Stimulated activated CD8-positive, alpha-beta memory T cell treated with anti-CD3 and anti-CD28 coated beads, Interleukin-7, amount 100 ng/mL, for 48 hours (primary cell): Measurements from ENCODE around the gene SEC31B.

ENCODE experiments used
- DNase-seq, 2 donors: peaks; one replicate each; pipeline ENCODE4 v3.0.0-alpha.2; 2020; ENCODE audit warnings: low read depth in 1 of 2; ENCODE audit errors: extremely low read depth in 1 of 2

The SEC31B gene

DNA sequence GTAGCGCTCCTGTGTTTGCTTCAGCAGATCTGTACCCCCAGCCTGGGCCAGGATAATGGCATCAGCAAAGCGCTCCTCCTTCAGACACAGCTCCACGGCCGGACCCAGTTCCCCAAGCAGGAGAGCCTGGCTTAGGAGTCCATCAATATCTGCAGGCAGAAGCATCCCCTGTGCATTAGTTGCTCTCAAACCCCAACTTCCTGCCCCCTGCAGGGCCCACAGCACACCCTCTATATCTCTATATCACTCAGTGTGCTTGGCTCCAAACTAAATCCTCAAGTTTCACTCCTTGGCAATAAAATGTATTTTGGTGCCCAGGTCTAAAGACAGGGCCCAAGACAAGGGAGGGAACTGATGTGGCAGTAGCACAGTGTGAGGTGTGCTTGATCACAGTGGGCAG, 21.6 kb downstream of the SEC31B start:
- DNase-seq = no peak

DNA sequence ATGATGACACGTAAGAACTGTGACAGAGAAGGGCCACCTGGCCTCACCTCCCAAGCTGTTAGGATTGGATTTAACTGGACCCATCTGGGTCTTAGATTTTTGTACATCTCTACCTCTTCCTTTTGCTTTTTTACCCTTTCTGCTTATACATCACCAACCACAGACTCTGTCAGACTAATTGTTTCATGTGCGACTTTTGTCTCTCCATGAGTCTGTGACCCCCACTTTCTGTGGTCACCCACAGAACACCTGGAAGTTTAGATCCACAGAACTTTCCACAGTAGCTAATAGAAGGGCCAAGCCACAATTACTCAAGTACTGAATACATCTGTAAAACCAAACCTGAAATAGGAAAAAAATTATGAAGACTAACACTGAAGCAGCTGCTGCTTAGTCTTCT, 23.1 kb downstream of the SEC31B start:
- no peak for DNase-seq

DNA sequence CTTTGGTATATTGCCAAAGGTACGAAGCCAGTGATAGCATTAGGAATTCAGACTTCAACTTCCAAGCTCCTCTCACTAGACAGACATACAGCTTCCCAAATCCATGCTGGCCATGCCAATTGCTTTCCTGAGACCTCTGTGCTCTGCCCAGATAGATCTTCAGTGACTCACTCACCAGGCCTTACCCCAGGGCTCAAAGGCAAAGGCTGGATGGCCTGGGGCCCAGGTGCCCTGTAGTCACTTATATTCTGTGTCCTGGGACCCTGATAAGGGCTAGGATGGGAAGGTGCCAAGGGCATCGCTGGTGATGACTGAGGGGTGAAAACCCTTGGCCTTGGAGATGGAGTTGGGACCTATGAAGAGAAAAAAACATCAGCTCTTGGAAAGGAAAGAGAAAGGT, 29.1 kb downstream of the SEC31B start:
- no peak for DNase-seq

DNA sequence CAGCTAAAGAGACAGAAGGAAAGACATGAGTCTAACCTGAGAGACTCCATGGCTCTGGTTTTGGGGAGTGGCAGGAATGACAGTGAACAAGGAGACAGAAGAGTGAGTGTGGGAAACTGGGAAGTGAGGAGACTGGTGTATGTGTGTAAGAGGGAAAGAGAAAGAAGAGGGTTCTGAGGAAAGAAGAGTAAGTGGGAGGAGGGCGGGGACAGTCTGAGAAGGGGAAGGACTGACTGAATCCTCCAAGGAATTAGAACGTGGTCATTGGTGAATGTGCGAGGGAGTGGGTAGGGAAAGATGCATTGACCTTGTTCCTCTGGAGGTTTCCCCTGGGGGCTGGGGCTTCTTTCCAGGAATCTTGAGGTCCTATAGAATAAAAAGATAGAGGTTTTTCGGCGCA, 30.3 kb downstream of the SEC31B start:
- no peak for DNase-seq

GRCh38 chr10:100487529-100487928, 32.1 kb downstream of the SEC31B start:
- no peak for DNase-seq

DNA sequence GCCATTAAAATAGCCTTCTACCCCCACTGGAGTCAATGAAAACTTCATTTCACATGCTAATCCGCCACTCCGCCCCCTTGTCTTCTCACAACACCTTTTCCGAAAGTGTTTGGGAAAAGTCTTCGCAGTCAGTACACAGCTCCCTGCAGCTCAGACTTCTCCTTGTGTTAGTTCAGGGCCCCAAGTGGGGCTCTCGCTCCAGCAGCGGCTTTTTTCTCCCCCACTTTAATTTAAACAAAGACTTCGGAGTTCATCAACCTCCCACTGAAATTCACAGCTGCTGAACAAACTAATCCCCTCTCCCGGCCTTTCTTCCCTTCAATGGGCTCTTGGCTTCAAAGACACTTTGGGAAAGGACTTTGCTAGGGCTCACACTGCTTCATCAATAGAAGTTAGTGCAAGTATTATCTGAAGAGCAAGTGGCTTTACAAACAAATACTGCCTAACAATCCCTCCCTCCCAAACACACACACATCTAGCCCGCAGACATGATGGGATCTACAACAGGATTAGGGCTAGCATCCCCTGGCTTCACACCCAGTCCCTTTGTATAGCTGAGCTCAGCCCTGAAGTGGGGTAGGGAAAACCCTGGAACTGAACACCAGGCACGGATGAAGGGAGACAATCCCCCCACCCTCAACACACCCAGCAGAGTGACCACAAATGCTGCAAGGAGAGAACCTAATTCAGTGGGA, 33.7 kb downstream of the SEC31B start:
- DNase-seq = no peak

DNA sequence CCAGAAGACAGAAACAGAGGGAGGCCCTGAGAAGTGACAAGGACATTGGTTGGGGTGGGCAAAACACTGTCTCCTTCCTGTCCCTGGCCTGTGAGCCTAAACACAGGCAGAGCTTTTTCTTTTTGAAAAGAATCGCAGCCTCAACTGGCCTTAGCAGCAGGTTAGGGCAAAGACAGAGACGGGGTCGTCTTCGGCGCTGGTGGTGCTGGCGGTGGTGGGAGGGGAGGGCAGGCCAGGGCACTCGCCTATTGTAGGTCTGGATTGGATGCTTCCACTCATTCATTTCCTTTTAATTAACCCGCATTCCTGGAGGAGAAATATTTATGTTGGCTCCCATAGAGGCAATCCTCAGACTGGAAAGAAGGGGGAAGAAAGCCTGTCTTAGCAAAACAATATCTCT, 34.3 kb downstream of the SEC31B start:
- DNase-seq = no peak

DNA sequence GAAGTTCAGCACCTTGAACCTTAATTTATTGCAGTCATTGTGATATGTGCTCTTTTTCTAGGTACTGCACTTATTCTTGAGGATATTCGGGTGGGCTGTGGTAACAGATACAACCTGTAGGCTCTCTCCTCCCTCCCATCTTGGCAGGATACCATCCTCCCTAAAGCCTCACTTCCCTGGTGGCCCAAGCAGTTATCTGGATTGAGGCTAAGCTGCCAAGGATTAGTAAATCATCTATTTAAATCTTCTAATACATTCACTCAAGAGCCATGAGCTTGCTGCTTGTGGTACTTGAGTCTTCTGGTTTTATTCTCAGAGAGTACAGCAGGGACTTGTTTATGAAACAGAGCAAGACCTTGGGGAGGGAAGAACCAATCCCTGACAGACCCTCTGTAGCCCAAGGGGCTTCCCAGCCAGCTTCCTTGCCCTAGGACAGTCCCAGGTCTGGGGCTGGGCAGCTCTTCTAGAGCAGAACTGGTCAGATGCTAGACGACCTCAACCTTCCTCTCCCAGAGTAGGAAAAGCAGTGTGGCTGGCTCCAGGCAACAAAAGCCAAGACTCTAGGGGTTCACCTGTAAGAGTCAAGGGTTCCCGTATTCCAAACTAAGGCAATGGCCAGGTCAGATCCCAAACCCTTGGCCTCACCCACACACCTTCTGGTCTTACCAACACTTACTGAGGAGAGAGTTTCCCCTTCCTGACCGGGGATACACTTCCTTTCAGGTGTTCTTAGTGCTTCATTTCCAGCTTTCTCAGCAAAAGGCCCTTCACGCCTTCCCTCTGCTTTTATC, 35.6 kb downstream of the SEC31B start:
- DNase-seq = no peak

DNA sequence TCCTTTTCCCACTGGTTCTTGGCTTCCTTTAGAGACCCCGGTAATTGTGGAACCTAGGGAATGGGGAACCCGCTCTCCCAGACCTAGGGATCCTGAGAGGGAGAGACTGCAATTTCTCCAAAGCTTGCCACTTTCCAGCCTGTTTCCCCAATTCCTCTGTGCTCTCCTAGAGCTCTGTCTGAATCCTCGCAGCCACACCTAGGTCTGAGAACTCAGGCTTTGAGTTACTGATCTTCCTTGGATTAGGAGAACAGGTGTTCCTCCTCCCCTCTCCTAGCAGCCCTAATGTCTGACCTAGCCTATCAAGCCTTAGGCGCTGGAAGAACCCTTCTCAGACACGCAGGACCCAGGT, 36.9 kb downstream of the SEC31B start:
- DNase-seq = no peak

DNA sequence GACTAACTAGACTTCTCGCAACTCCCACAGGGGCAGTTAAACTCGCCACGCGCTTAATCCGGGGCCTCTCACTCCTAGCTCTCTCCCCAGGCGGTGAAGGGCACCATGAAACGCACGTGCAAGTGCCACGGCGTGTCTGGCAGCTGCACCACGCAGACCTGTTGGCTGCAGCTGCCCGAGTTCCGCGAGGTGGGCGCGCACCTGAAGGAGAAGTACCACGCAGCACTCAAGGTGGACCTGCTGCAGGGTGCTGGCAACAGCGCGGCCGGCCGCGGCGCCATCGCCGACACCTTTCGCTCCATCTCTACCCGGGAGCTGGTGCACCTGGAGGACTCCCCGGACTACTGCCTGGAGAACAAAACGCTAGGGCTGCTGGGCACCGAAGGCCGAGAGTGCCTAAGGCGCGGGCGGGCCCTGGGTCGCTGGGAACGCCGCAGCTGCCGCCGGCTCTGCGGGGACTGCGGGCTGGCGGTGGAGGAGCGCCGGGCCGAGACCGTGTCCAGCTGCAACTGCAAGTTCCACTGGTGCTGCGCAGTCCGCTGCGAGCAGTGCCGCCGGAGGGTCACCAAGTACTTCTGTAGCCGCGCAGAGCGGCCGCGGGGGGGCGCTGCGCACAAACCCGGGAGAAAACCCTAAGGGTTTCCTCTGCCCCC, 37.4 kb downstream of the SEC31B start:
- DNase-seq = peak in 1 of 2 donors; percentile 42

DNA sequence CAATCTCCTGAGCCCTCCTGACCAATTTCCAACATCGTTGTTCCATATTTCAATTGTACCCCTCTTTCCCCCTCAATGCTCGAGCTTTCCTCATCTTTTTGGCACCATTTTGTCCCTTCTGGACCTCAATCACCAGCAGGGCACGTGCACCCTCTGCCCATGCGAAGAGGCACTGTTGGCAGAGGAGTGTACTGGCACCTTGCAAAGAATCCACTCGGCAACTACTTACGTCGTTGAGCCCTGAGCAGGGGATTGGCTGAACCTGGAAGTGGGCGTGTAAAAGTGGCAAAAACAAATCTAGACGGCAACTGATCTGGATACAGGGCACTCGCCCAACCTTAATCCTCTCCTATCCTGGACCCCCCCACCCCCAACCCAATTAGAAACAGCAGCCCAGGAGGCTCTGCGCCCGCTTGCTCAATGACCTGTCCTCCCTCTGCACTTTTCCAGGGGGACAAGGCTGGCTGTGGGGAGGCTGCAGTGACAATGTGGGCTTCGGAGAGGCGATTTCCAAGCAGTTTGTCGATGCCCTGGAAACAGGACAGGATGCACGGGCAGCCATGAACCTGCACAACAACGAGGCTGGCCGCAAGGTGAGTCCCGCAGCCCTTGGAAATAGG, 38.1 kb downstream of the SEC31B start:
- DNase-seq = peak; percentile 70 to 72

DNA sequence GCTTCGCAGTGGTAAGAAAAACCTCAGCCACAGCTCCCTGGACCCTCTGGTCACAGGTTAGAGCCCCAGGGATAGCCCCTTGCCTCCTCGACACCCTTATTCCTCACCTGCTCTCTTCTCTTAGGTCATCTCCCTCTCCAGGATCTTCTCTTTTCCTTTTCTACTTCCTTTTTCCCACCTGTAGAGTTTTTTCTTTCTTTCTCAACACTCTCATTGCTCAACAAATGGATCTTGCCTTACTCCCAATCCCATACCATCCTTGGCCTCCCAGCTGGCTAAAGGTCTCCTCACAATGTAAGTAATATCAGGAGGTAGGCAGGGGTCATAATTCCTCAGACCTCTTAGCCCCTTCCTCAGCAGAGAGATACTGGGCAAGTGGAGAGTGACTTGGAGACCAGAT, 39.7 kb downstream of the SEC31B start:
- no peak for DNase-seq

- no peak for DNase-seq
Measured at GRCh38 chr10:100479037-100479436, 40.6 kb downstream of the SEC31B start.

DNA sequence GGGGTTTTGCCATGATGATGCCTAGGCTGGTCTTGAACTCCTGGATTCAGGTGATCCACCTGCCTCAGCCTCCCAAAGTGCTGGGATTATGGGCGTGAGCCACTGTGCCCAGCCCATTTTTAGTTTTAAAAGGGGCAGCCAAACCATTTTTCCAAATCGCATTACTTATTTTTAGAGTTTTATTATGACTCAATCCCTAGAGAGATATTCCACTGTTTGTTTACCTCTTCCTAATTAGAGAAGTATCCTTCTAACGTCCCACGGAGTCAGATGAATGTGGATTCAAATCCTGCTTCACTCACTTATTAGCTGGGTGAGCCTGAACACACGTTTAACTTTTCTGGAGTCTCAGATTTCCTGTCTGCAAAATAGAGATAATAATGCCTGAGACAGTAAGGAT, 41.7 kb downstream of the SEC31B start:
- DNase-seq = no peak

GRCh38 chr10:100470367-100470766, 49.3 kb downstream of the SEC31B start:
- DNase-seq = no peak

DNA sequence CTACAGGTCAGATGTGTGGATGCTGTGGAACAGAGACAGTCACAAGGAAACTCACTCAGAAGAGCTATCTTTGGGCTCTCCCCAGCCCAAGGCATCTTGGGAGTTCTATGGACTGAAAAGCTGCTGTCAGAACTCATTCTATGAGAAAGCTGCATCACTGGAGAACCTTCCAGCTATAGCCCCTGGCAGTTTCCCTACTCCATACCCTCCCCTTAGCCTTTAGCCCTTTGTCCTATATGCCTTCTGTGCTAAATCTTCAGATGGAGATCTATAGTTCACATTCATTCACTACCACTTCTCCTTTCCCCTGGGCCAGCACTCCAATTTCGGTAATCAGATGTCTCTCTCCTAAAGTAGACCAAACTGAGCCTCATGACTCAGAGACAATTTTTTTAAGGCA, 49.9 kb downstream of the SEC31B start:
- no peak for DNase-seq

DNA sequence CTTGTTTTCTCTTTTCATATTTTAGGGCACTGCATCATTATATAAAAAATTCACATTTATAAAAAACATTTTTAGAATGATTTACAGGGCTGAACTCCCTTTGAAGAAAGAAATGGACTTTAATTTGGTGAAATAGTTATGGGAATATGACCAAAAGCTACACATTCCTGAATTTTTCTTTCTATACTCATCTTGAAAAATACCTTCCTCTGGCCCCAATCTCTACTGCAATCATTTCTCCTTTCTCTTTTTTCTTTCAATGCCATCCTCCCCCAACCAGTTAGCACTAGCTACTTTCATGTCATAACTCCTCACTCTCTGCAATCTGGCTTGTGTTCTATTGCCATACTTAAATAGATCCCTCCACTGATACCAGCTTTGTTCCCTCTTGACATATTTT, 50.7 kb downstream of the SEC31B start:
- no peak for DNase-seq

DNA sequence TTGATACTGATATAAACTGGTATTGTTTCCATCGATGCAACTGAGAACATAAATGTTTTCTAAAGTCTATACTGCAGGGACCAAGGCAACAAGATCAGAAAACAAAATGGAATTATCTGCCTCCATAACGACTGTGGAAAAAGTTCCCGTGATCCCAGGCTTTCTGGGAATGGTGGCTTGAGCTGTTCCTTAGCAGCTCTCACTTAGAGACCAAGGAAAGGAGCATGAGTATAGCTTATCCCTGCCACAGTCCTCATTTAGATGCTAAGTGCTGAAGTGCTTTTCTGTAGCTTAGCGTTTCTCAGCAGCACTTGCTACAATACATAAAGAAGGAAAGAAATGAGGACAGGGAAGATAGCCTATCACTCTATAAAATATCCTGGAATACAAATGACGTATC, 51.3 kb downstream of the SEC31B start:
- no peak for DNase-seq

GRCh38 chr10:100462709-100463108, 57.0 kb downstream of the SEC31B start, which contains the start of gene WNT8B:
Gene WNT8B (plus strand): TSS chr10:100463009. CDS start chr10:100463169, 160 bp downstream.
- DNase-seq = no peak

- no peak for DNase-seq
Measured at GRCh38 chr10:100448951-100449350, 70.7 kb downstream of the SEC31B start.

- no peak for DNase-seq
Measured at GRCh38 chr10:100447663-100448062, 72.0 kb downstream of the SEC31B start.
